ENCODE results near the gene LRPPRC. TPM values are rescaled to one million over a fixed set of nuclear protein-coding genes. Genes with fewer than 3 reads are reported as not detected.

The LRPPRC gene
- total and polyA plus RNA-seq, 9 of the 15 experiments (the other 6 are each of a cell fraction or from before 2014, with no cell fraction given) = 41.5 to 214 (median 138) TPM

DNA sequence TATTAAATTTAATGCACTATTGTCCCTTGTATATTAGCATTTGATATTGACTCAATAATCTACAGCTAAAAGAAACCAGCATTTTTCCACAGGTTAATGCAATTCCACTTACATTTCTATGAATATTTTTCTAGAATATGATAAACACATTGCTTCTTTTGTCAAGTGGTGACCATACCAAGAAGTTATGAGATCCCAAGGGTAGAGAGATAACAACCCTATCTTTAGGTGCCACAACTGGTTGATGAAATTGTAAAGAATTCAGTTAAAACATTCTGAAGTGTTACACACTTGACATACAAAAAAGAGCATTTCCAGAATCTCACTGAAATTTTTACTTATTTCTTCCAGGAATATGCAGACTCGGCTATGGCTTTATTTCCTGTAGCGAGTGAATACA is 101.0 kb downstream of the LRPPRC start (continued):
- TF ChIP-seq, protein P1, sequence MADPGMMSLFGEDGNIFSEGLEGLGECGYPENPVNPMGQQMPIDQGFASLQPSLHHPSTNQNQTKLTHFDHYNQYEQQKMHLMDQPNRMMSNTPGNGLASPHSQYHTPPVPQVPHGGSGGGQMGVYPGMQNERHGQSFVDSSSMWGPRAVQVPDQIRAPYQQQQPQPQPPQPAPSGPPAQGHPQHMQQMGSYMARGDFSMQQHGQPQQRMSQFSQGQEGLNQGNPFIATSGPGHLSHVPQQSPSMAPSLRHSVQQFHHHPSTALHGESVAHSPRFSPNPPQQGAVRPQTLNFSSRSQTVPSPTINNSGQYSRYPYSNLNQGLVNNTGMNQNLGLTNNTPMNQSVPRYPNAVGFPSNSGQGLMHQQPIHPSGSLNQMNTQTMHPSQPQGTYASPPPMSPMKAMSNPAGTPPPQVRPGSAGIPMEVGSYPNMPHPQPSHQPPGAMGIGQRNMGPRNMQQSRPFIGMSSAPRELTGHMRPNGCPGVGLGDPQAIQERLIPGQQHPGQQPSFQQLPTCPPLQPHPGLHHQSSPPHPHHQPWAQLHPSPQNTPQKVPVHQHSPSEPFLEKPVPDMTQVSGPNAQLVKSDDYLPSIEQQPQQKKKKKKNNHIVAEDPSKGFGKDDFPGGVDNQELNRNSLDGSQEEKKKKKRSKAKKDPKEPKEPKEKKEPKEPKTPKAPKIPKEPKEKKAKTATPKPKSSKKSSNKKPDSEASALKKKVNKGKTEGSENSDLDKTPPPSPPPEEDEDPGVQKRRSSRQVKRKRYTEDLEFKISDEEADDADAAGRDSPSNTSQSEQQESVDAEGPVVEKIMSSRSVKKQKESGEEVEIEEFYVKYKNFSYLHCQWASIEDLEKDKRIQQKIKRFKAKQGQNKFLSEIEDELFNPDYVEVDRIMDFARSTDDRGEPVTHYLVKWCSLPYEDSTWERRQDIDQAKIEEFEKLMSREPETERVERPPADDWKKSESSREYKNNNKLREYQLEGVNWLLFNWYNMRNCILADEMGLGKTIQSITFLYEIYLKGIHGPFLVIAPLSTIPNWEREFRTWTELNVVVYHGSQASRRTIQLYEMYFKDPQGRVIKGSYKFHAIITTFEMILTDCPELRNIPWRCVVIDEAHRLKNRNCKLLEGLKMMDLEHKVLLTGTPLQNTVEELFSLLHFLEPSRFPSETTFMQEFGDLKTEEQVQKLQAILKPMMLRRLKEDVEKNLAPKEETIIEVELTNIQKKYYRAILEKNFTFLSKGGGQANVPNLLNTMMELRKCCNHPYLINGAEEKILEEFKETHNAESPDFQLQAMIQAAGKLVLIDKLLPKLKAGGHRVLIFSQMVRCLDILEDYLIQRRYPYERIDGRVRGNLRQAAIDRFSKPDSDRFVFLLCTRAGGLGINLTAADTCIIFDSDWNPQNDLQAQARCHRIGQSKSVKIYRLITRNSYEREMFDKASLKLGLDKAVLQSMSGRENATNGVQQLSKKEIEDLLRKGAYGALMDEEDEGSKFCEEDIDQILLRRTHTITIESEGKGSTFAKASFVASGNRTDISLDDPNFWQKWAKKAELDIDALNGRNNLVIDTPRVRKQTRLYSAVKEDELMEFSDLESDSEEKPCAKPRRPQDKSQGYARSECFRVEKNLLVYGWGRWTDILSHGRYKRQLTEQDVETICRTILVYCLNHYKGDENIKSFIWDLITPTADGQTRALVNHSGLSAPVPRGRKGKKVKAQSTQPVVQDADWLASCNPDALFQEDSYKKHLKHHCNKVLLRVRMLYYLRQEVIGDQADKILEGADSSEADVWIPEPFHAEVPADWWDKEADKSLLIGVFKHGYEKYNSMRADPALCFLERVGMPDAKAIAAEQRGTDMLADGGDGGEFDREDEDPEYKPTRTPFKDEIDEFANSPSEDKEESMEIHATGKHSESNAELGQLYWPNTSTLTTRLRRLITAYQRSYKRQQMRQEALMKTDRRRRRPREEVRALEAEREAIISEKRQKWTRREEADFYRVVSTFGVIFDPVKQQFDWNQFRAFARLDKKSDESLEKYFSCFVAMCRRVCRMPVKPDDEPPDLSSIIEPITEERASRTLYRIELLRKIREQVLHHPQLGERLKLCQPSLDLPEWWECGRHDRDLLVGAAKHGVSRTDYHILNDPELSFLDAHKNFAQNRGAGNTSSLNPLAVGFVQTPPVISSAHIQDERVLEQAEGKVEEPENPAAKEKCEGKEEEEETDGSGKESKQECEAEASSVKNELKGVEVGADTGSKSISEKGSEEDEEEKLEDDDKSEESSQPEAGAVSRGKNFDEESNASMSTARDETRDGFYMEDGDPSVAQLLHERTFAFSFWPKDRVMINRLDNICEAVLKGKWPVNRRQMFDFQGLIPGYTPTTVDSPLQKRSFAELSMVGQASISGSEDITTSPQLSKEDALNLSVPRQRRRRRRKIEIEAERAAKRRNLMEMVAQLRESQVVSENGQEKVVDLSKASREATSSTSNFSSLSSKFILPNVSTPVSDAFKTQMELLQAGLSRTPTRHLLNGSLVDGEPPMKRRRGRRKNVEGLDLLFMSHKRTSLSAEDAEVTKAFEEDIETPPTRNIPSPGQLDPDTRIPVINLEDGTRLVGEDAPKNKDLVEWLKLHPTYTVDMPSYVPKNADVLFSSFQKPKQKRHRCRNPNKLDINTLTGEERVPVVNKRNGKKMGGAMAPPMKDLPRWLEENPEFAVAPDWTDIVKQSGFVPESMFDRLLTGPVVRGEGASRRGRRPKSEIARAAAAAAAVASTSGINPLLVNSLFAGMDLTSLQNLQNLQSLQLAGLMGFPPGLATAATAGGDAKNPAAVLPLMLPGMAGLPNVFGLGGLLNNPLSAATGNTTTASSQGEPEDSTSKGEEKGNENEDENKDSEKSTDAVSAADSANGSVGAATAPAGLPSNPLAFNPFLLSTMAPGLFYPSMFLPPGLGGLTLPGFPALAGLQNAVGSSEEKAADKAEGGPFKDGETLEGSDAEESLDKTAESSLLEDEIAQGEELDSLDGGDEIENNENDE (IDR thresholded peaks at IDR 0.05; ENCODE audit: low read depth, low read length) = no peak
- TF ChIP-seq, protein P2, sequence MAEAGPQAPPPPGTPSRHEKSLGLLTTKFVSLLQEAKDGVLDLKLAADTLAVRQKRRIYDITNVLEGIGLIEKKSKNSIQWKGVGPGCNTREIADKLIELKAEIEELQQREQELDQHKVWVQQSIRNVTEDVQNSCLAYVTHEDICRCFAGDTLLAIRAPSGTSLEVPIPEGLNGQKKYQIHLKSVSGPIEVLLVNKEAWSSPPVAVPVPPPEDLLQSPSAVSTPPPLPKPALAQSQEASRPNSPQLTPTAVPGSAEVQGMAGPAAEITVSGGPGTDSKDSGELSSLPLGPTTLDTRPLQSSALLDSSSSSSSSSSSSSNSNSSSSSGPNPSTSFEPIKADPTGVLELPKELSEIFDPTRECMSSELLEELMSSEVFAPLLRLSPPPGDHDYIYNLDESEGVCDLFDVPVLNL (CRISPR knock-in tag; IDR thresholded peaks at IDR 0.05; ENCODE audit: low read depth) = no peak
- TF ChIP-seq, protein P3, sequence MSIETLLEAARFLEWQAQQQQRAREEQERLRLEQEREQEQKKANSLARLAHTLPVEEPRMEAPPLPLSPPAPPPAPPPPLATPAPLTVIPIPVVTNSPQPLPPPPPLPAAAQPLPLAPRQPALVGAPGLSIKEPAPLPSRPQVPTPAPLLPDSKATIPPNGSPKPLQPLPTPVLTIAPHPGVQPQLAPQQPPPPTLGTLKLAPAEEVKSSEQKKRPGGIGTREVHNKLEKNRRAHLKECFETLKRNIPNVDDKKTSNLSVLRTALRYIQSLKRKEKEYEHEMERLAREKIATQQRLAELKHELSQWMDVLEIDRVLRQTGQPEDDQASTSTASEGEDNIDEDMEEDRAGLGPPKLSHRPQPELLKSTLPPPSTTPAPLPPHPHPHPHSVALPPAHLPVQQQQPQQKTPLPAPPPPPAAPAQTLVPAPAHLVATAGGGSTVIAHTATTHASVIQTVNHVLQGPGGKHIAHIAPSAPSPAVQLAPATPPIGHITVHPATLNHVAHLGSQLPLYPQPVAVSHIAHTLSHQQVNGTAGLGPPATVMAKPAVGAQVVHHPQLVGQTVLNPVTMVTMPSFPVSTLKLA (conservative IDR thresholded peaks at IDR 0.05) = no peak
- TF ChIP-seq TRIM24 (IDR thresholded peaks at IDR 0.05) (0 out of 4 replicates have a peak, but pooled peaks of 1 of the 2 experiments have one; percentile 20), ZNF79 (CRISPR knock-in tag; IDR thresholded peaks at IDR 0.05; ENCODE audit: low read depth) (no peak), ZNF41 (CRISPR knock-in tag; conservative IDR thresholded peaks at IDR 0.05) (no peak), TRIM28 (IDR thresholded peaks at IDR 0.05) (no peak), MEF2D (tag; conservative IDR thresholded peaks at IDR 0.05; ENCODE audit: low read depth) (no peak)
- TF ChIP-seq, protein P4, sequence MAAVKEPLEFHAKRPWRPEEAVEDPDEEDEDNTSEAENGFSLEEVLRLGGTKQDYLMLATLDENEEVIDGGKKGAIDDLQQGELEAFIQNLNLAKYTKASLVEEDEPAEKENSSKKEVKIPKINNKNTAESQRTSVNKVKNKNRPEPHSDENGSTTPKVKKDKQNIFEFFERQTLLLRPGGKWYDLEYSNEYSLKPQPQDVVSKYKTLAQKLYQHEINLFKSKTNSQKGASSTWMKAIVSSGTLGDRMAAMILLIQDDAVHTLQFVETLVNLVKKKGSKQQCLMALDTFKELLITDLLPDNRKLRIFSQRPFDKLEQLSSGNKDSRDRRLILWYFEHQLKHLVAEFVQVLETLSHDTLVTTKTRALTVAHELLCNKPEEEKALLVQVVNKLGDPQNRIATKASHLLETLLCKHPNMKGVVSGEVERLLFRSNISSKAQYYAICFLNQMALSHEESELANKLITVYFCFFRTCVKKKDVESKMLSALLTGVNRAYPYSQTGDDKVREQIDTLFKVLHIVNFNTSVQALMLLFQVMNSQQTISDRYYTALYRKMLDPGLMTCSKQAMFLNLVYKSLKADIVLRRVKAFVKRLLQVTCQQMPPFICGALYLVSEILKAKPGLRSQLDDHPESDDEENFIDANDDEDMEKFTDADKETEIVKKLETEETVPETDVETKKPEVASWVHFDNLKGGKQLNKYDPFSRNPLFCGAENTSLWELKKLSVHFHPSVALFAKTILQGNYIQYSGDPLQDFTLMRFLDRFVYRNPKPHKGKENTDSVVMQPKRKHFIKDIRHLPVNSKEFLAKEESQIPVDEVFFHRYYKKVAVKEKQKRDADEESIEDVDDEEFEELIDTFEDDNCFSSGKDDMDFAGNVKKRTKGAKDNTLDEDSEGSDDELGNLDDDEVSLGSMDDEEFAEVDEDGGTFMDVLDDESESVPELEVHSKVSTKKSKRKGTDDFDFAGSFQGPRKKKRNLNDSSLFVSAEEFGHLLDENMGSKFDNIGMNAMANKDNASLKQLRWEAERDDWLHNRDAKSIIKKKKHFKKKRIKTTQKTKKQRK (IDR thresholded peaks at IDR 0.05; ENCODE audit: borderline replicate concordance, low read depth, low read length) = no peak

Data from K562 (cell line).